GM13976 (cell line): ENCODE results near the gene UBL3.

ENCODE experiments used
- DNase-seq: peaks from one replicate; pipeline ENCODE4 v3.0.0; 2012; ENCODE audit warnings: low spot score
- in situ Hi-C: fragments of 300-500 bp; cut with MboI; formaldehyde crosslinking; loops from one replicate; pipeline ENCODE4 v1.12.0; 2022; ENCODE audit warnings: low sequenced_read_pairs, mixed read lengths, inconsistent platforms; ENCODE audit not compliant: unreplicated experiment
- TF ChIP-seq, protein P1 (sequence below): IDR thresholded peaks from 2 replicates; pipeline ENCODE4 v1.5.1; 2012; ENCODE audit warnings: borderline replicate concordance, mild to moderate bottlenecking; ENCODE audit not compliant: insufficient read depth; ENCODE audit errors: extremely low read depth, missing control alignments, control extremely low read depth

Gene UBL3

DNA sequence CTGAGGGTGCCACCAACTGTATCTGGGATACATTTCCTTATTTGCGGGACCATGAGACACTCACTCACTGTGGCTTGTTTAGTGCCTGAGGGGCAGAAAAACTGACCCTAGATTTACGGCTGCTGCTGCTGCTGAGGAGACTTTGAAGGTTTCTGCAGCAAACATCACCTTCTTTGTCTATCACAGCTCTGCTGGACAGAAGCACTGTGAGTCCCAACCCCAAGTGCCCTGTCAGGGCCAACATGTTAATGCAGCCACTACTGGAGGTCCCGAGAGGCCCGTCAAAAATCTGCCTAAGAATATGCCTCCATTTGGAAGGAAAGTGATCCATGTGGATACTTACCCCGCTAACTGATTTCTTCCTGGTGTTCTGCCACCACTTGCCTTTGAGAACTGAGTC, 37.3 kb upstream of the UBL3 start:
- in situ Hi-C loops, result no loop called here
- no peak for DNase-seq
- TF ChIP-seq, protein P1, sequence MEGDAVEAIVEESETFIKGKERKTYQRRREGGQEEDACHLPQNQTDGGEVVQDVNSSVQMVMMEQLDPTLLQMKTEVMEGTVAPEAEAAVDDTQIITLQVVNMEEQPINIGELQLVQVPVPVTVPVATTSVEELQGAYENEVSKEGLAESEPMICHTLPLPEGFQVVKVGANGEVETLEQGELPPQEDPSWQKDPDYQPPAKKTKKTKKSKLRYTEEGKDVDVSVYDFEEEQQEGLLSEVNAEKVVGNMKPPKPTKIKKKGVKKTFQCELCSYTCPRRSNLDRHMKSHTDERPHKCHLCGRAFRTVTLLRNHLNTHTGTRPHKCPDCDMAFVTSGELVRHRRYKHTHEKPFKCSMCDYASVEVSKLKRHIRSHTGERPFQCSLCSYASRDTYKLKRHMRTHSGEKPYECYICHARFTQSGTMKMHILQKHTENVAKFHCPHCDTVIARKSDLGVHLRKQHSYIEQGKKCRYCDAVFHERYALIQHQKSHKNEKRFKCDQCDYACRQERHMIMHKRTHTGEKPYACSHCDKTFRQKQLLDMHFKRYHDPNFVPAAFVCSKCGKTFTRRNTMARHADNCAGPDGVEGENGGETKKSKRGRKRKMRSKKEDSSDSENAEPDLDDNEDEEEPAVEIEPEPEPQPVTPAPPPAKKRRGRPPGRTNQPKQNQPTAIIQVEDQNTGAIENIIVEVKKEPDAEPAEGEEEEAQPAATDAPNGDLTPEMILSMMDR, result no peak

DNA sequence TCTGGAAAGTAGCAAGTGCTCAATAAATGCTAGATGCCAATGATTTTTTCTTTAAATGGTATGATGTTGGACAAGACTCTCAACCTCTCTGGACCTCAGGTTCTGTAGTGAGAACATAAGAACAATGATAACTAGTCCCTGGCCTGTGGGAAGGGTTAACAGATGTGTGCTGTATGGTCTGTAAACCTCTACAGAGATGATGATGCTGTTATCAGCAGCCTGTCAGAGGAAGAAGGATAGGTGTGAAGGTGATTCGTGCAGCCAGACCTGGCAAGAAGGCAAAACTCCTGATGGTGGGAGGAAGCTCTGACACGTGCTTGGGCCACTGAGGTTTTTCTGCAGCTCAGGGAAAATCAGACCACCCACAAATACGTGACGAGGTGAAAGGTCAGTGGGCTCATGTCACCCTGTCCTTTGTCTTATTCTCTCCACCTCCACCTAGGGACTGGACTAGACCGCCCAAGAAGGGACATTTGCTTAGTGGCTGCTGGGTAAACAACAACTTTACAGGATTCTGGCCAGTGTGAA, 36.7 kb upstream of the UBL3 start:
- in situ Hi-C loops, result no loop called here
- TF ChIP-seq, protein P1, result no peak
- no peak for DNase-seq

DNA sequence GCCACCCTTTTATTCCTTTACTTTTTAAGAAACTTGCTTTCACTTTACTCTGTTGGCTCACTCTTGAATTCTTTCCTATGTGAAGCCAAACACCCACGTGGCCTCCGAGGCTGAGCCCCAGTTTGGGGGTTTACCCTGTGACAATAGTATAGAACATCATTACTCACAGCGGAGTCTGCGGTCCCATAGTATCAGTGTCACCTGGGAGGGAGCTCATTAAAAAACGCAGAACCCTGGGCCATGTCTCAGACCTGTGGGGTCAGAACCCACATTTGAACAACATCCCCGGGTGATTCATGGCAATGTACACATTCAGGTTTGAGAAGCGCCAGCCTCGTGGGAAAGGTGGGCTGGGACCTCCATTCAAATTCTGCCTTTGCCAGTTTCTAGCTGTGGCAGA, 36.0 kb upstream of the UBL3 start:
- no peak for DNase-seq
- in situ Hi-C loops, result no loop called here

DNA sequence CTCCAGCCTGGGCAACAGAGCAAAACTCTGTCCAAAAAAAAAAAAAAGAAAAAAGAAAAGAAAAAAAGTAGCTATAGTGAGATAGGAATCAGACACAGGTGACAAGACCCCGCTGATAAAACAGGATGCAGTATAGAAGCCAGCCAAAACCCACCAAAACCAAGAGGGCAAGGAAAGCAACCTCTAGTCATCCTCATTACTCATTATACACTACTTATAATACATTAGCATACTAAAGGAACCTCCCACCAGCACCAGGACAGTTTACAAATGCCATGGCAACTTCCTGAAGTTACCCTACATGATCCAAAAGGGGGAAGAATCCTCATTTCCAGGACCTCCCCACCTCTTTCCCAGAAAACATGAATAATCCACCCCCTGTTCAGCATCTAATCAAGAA, 35.6 kb upstream of the UBL3 start:
- in situ Hi-C loops, result no loop called here
- no peak for DNase-seq
- TF ChIP-seq, protein P1, result no peak

More for the DNA sequence above, 36.0 kb upstream of the UBL3 start:
- TF ChIP-seq, protein P1, result no peak

- no peak for DNase-seq
- in situ Hi-C loops, result no loop called here
- TF ChIP-seq, protein P1, result no peak
Measured at GRCh38 chr13:29884671-29885430, 34.4 kb upstream of the UBL3 start.

DNA sequence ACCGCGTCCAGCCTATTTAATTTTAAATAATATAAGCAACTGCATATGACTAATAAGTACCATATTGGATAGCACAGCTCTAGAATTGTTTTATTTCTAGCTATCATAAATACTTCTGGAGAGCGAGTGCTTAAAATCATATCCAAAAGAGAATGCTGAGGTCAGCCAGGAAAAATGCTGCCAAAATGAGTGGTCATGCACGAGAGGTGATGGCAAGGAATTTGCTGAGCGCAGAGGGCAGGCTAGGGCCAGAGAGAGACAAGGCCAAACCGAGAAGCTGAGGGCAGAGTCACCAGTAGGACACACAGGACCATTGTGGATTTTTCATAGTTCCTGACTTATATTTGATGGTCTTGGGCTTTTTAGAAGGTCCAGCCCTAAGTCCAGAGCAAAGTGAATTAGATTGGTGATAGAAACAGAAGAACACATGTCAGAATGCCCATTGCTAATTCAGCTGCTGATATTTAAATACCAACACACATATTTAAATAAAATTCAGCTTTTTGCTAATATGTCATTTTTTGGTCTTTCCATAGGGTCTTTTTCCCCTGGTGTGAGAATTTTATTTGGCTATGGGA, 33.6 kb upstream of the UBL3 start:
- no peak for DNase-seq
- in situ Hi-C loops, result no loop called here
- TF ChIP-seq, protein P1, result no peak

DNA sequence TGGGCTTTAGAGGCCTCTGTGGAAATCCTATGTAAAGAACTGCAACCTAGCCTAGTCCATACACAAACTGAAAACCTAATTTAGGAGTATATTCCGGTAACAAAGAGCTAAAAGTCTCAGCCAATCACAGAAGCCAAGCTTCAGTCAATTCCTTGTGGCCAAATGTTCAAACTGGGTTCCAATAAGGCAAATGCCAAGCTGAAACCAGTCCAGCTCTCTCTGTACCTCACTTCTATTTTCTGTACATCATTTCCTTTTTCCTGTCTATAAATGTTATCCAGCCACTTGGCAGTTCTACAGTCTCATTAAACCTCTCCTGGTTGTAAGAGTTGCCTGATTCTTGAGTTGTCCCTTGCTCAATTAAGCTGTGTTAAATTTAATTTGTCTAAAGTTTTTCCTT, 31.7 kb upstream of the UBL3 start:
- DNase-seq, result no peak
- TF ChIP-seq, protein P1, result no peak

More for the DNA sequence above, 31.7 kb upstream of the UBL3 start:
- in situ Hi-C loops, result no loop called here
